Measurements from ENCODE around the gene SEC14L2.

Gene SEC14L2

DNA sequence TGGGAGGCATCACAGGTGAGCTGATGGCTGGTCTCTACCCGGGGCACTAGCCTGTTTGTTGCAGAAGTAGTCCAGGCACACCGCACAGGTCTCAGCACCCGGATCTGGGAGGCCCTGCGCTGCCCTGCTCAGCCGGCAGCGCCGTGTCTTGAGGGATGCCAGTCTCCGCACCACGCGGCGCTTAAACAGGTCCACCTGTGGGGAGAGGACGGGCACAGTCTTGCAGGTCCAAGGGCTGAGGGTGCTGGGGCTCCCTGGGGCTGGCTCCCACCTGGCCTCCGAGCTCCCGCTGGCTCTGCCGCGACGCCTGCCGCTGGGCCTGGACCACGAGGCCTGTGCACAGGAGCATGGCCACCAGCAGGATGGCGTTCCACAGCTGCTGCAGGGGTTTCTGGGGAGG, 16.8 kb upstream of the SEC14L2 start:
- H3K9ac ChIP-seq (ENCODE audit: low read length): no peak overlapping the region
- H3K27me3 ChIP-seq (replicated peaks; ENCODE audit: control insufficient read depth, insufficient read depth, low read length): no peaks in the 10 kb centered on the region
- DNase-seq (ENCODE audit: low read depth): no peak
- H3K9me3 ChIP-seq (ENCODE audit: control insufficient read depth, low read length): no peaks in the 10 kb centered on the region
- no peaks in the 10 kb centered on the region for H3K4me1 ChIP-seq (ENCODE audit: control insufficient read depth, insufficient read depth, low read length)
- H3K36me3 ChIP-seq (ENCODE audit: control insufficient read depth, insufficient read depth, low read length, severe bottlenecking): peaks cover 43% of the 10 kb centered on the region
- no peak overlapping the region for H3K4me3 ChIP-seq (ENCODE audit: low read length)

DNA sequence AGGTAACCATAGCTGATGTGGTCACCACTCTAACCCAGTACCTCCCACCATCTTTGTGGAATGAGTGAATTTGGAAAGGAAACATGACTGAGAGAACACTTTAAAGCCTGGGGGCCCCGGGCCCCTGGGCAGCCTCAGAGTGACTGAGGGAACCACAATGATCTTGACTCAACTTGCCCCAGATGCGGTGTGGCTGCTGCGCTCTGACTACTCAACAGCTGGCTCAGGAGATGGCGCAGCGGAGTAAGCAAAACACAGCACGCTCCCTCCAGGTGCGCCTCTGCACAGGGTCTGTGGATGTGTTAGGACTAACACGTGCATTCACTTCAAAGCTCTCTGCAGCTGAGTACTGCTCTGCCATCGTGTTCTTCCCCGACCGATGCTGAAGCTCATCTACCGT, 15.6 kb upstream of the SEC14L2 start:
- no peak for DNase-seq (ENCODE audit: low read depth)
- Histone ChIP-seq H3K4me3 (ENCODE audit: low read length) (no peak overlapping the region), H3K27me3 (replicated peaks; ENCODE audit: control insufficient read depth, insufficient read depth, low read length) (no peaks in the 10 kb centered on the region), H3K9ac (ENCODE audit: low read length) (no peak overlapping the region), H3K36me3 (ENCODE audit: control insufficient read depth, insufficient read depth, low read length, severe bottlenecking) (peaks cover 43% of the 10 kb centered on the region), H3K4me1 (ENCODE audit: control insufficient read depth, insufficient read depth, low read length) (peaks cover 4% of the 10 kb centered on the region), H3K9me3 (ENCODE audit: control insufficient read depth, low read length) (no peaks in the 10 kb centered on the region)

DNA sequence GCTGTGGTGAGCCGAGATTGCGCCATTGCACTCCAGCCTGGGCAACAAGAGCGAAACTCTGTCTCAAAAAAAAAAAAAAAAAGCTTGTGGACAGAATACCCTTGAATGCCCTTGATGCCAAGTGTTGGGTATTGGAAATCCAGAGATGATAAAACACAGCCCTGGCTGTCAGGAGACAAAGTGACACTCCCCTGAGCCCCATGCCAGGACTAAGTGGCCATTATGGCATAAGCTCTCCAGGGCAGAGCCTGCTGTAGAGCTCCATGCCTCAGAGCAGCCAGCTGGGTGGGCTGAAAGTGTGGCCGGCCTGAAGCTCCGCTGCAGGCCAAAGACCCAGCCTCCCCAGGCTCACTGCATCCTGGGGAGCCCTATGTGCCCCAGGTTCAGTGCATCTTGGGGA, 14.5 kb upstream of the SEC14L2 start:
- Histone ChIP-seq H3K9ac (ENCODE audit: low read length) (no peak overlapping the region), H3K4me1 (ENCODE audit: control insufficient read depth, insufficient read depth, low read length) (peaks cover 10% of the 10 kb centered on the region), H3K4me3 (ENCODE audit: low read length) (no peak overlapping the region), H3K27me3 (replicated peaks; ENCODE audit: control insufficient read depth, insufficient read depth, low read length) (no peaks in the 10 kb centered on the region), H3K36me3 (ENCODE audit: control insufficient read depth, insufficient read depth, low read length, severe bottlenecking) (peaks cover 36% of the 10 kb centered on the region), H3K9me3 (ENCODE audit: control insufficient read depth, low read length) (no peaks in the 10 kb centered on the region)
- no peak for DNase-seq (ENCODE audit: low read depth)

DNA sequence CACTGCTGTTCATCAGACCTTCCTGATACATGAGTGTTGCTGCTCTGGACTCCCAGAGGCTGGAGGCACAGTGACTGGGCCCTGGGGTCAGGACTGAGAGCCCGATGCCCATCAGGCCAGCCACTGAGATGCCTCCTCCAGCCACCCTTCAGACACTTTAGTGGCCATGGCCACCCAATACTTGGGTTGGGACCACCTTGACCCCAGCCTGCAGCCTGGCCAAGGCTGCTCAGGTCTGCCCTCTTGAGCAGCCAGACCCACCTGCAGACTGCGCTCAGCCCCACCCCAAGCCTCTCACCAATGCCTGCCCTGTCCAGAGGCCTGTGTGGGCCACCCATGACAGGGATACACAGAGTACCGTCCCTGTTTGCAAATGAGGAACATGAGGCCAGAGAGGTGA, 13.8 kb upstream of the SEC14L2 start:
- Histone ChIP-seq H3K36me3 (ENCODE audit: control insufficient read depth, insufficient read depth, low read length, severe bottlenecking) (peaks cover 30% of the 10 kb centered on the region), H3K9me3 (ENCODE audit: control insufficient read depth, low read length) (no peaks in the 10 kb centered on the region), H3K9ac (ENCODE audit: low read length) (no peak overlapping the region), H3K4me1 (ENCODE audit: control insufficient read depth, insufficient read depth, low read length) (peaks cover 12% of the 10 kb centered on the region), H3K4me3 (ENCODE audit: low read length) (no peak overlapping the region), H3K27me3 (replicated peaks; ENCODE audit: control insufficient read depth, insufficient read depth, low read length) (no peaks in the 10 kb centered on the region)
- DNase-seq (ENCODE audit: low read depth): no peak

DNA sequence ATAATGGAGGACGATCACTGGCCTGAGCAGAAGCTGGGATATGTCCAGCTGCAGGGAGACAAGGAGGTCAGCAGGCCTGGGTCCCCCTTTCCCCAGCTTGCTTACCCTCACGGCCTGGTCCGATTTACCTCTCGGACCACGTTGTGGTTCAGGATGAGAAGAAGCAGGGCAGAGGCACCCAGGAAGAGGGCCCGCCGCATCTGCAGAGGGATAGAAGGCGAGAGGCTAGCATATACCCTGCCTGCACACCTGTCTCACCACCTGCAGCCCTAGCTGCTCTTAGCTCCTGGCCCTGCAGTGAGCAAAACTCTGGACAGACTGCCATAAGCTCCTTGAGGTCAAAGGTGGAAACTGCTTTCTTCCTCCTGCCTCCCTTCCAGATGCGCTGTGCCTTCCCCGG, 10.9 kb upstream of the SEC14L2 start:
- DNase-seq (ENCODE audit: low read depth): no peak
- Histone ChIP-seq H3K9me3 (ENCODE audit: control insufficient read depth, low read length) (peaks cover 3% of the 10 kb centered on the region), H3K9ac (ENCODE audit: low read length) (peak overlapping the region; percentile 92), H3K4me1 (ENCODE audit: control insufficient read depth, insufficient read depth, low read length) (peaks cover 12% of the 10 kb centered on the region), H3K4me3 (ENCODE audit: low read length) (peak overlapping the region; percentile 83), H3K27me3 (replicated peaks; ENCODE audit: control insufficient read depth, insufficient read depth, low read length) (no peaks in the 10 kb centered on the region), H3K36me3 (ENCODE audit: control insufficient read depth, insufficient read depth, low read length, severe bottlenecking) (peaks cover 18% of the 10 kb centered on the region)

DNA sequence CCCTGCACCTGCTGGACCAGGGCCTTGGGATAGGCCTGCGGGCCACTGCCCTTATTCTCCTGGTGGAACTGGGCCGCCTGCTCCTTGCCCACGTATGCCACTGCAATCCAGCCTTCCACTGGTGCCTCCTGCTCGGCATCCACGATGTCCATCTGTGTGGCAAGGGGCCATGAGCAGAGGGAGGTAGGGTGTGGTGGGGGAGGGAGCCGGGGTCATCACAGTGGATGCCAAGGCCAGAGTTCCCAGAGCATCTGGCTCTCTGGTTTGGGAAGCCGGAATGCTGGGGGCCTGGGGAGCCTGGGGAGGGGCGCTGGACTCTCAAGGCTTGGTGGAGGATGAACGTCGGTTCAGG, 10.2 kb upstream of the SEC14L2 start:
- H3K9me3 ChIP-seq (ENCODE audit: control insufficient read depth, low read length): peaks cover 5% of the 10 kb centered on the region
- peaks cover 13% of the 10 kb centered on the region for H3K36me3 ChIP-seq (ENCODE audit: control insufficient read depth, insufficient read depth, low read length, severe bottlenecking)
- H3K4me3 ChIP-seq (ENCODE audit: low read length): peak overlapping the region; percentile 83
- DNase-seq (ENCODE audit: low read depth): no peak
- H3K9ac ChIP-seq (ENCODE audit: low read length): peak overlapping the region; percentile 92
- peaks cover 12% of the 10 kb centered on the region for H3K4me1 ChIP-seq (ENCODE audit: control insufficient read depth, insufficient read depth, low read length)
- H3K27me3 ChIP-seq (replicated peaks; ENCODE audit: control insufficient read depth, insufficient read depth, low read length): no peaks in the 10 kb centered on the region

DNA sequence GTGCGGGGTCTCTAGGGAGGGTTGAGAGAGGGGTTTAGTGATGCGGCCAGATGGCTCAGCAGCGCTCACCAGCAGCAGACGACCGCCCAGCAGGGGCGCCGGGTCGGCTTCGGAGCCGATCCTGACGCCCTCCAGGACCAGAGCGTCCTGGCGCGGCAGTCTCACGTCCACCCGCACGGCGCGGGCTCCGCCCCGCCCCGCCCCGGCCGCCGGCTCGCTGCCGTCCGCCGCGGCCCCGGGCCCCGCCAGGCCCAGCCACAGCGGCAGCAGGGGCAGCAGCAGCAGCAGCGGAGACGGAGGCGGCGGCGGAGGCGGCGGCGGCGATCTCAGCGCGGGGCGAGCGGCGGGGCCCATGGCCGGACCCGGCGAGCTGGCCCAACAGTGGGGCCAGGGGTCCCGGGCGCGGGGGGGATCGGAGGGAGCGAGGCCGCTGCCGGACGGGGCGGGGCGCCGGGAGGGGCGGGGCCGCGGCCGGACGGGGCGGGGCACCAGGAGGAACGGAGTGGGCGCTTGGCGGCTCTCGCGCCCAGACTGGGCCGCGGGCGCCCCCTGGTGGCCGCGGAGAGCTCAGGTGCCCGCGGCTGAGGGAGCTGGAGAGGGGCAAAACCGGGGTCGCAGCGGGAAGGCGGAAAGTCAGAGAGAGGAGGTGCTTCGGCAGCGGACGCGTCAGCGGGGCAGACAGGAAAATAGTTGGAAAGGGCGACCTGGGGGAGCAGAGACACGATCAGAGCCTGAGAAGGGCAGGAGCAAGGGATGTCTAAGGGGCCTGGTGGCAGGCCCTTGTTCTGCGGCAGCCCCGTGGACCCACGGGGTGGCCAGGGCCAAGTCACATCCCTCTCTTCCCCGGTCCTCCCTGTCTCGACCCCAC, 9.6 kb upstream of the SEC14L2 start, which contains the start of gene RNF215:
TSS of gene RNF215 (minus strand) at position 452 of the 868 bp plus-strand sequence. CDS start at position 354, 98 bp downstream.
- Histone ChIP-seq H3K36me3 (ENCODE audit: control insufficient read depth, insufficient read depth, low read length, severe bottlenecking) (peaks cover 13% of the 10 kb centered on the region), H3K4me3 (ENCODE audit: low read length) (peak within 1 kb of the TSS; percentile 83), H3K9ac (ENCODE audit: low read length) (peak within 1 kb of the TSS; percentile 92), H3K27me3 (replicated peaks; ENCODE audit: control insufficient read depth, insufficient read depth, low read length) (no peaks in the 10 kb centered on the region), H3K4me1 (ENCODE audit: control insufficient read depth, insufficient read depth, low read length) (peaks cover 12% of the 10 kb centered on the region), H3K9me3 (ENCODE audit: control insufficient read depth, low read length) (peaks cover 5% of the 10 kb centered on the region)
- DNase-seq (ENCODE audit: low read depth): peak; percentile 93

DNA sequence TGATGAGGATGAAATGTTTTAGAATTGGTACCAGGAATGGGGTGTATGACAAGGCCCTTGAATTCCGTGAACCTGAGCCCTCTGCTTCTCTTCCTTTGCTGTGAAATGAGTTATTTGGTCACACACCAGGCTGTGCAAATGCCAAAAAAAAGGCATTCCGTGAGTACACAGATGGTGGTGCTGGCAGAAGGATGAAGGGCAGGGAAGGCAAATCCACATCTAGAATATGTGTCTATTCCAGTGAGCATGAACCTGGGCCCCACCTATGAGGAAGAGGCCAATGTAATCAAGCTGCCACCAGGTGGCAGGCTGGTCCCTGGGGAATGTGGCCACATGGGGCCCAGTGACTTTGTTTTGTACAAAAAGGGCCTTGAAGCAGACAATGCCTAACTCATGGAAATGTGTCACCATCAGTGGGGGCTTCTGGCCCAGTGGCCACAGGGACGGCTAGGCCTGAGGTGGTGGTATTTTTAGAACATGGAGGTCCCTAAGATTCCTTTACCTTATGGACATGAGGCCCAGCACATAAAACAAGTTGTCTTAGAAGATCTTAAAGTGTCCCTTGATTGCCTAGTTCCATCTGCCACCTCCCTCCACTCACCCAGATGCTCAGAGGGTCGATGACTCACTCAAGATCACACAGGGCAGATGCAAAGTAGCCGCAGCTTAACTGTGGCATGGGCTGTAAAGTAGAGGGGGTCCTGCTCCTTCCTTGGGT, 5.7 kb upstream of the SEC14L2 start:
- no peaks in the 10 kb centered on the region for H3K27me3 ChIP-seq (replicated peaks; ENCODE audit: control insufficient read depth, insufficient read depth, low read length)
- no peak overlapping the region for H3K9ac ChIP-seq (ENCODE audit: low read length)
- peak; percentile 71 for DNase-seq (ENCODE audit: low read depth)
- no peak overlapping the region for H3K4me3 ChIP-seq (ENCODE audit: low read length)
- H3K9me3 ChIP-seq (ENCODE audit: control insufficient read depth, low read length): peaks cover 5% of the 10 kb centered on the region
- no peaks in the 10 kb centered on the region for H3K36me3 ChIP-seq (ENCODE audit: control insufficient read depth, insufficient read depth, low read length, severe bottlenecking)
- peaks cover 9% of the 10 kb centered on the region for H3K4me1 ChIP-seq (ENCODE audit: control insufficient read depth, insufficient read depth, low read length)

DNA sequence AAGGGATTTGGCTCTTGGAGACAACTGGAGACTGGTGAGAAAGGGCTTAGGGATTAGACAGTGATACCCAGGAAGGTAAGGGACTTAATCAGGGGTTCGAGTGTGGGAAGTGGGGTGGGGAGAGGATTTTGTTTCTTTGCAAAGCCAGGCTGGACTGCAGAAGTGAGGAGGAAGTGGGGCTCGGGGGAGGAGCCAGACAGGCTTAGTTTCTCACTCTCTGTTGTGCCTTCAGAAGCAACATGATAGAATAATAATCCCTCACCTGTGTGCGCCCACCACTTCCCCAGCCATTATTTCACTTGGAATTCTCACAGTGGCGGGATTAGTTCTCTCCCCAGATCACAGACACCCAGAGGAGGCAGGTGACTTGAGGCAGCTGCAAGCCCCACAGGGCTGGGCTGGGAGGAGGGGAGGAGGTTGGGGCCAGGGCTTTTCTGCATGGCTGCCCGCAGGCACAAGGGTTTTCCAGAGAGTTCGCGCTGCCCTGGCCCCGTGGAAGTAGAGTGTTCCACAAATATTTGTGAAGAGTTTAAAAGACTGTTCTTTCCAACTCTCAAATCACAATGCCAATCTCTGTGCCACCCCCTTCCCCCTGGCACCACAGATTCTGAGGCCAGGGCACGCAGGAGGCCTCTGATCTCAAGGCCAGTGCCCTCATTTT, 4.0 kb upstream of the SEC14L2 start:
- H3K36me3 ChIP-seq (ENCODE audit: control insufficient read depth, insufficient read depth, low read length, severe bottlenecking): no peaks in the 10 kb centered on the region
- H3K9ac ChIP-seq (ENCODE audit: low read length): no peak overlapping the region
- H3K27me3 ChIP-seq (replicated peaks; ENCODE audit: control insufficient read depth, insufficient read depth, low read length): no peaks in the 10 kb centered on the region
- H3K4me1 ChIP-seq (ENCODE audit: control insufficient read depth, insufficient read depth, low read length): peaks cover 7% of the 10 kb centered on the region
- peaks cover 5% of the 10 kb centered on the region for H3K9me3 ChIP-seq (ENCODE audit: control insufficient read depth, low read length)
- DNase-seq (ENCODE audit: low read depth): no peak
- H3K4me3 ChIP-seq (ENCODE audit: low read length): no peak overlapping the region

DNA sequence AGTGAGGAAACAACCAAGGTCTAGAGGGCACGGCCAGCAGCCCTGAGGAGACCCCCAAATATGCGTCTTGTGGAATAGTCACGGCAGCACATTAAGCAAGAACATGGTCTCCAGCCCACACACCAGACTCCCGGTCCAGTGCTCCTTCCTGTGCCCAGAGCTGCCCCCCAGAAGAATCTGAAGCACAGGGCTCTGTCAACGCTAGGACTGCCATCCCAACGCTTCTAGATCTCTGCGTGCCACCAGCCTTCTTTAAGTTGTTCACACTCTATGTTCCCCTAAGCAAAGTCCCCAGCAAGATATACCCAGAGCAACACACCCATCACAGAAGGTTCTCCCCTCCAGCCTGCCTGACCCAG, 3.5 kb upstream of the SEC14L2 start:
- DNase-seq (ENCODE audit: low read depth): no peak
- no peaks in the 10 kb centered on the region for H3K36me3 ChIP-seq (ENCODE audit: control insufficient read depth, insufficient read depth, low read length, severe bottlenecking)
- H3K9ac ChIP-seq (ENCODE audit: low read length): no peak overlapping the region
- H3K27me3 ChIP-seq (replicated peaks; ENCODE audit: control insufficient read depth, insufficient read depth, low read length): no peaks in the 10 kb centered on the region
- peaks cover 5% of the 10 kb centered on the region for H3K9me3 ChIP-seq (ENCODE audit: control insufficient read depth, low read length)
- no peak overlapping the region for H3K4me3 ChIP-seq (ENCODE audit: low read length)
- H3K4me1 ChIP-seq (ENCODE audit: control insufficient read depth, insufficient read depth, low read length): peaks cover 11% of the 10 kb centered on the region

DNA sequence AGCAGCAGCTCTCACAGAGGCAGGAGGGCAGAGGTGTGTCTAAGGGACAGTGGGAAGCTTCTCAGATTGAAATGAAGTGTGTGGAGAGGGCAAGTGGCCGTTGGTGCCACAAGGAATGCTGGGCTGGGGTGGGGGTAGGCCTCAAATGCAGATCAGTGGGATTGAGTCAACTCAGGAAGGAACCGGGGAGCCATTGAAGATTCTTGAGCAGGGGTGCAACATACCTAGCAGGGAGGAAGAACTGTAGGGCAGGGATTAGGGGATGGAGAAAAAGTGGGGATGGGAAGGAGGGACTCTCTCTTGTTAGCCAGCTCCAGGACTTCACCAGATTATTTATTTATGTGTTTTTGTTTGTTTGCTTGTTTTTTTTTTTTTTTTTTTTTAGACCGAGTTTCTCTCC, 2.9 kb upstream of the SEC14L2 start:
- DNase-seq (ENCODE audit: low read depth): no peak
- Histone ChIP-seq H3K4me3 (ENCODE audit: low read length) (no peak overlapping the region), H3K4me1 (ENCODE audit: control insufficient read depth, insufficient read depth, low read length) (peaks cover 17% of the 10 kb centered on the region), H3K36me3 (ENCODE audit: control insufficient read depth, insufficient read depth, low read length, severe bottlenecking) (no peaks in the 10 kb centered on the region), H3K9ac (ENCODE audit: low read length) (no peak overlapping the region), H3K9me3 (ENCODE audit: control insufficient read depth, low read length) (peaks cover 5% of the 10 kb centered on the region), H3K27me3 (replicated peaks; ENCODE audit: control insufficient read depth, insufficient read depth, low read length) (no peaks in the 10 kb centered on the region)
